ENCODE results near the gene ZNF19.

GRCh38 chr16:71426880-71427615 is 62.1 kb downstream of the ZNF19 start:
- no peak for TF ChIP-seq CTCF (IDR thresholded peaks at IDR 0.05)
- no peak for TF ChIP-seq ZFX (IDR thresholded peaks at IDR 0.05; ENCODE audit: borderline replicate concordance)

Data from 22Rv1 (cell line).